HG03457 (cell line): Measurements from ENCODE around the gene POU2F3.
A peak's percentile ranks its signal among the peaks of the same experiment; 100 is the strongest.

Source experiments
- ATAC-seq: cut with Tn5 transposase; IDR thresholded peaks from one replicate; pipeline ENCODE4 v1.9.1; 2021; ENCODE audit warnings: moderate number of reproducible peaks; ENCODE audit not compliant: unreplicated experiment

The POU2F3 gene

GRCh38 chr11:120316880-120317688, 77.1 kb downstream of the POU2F3 start:
- ATAC-seq, result no peak

GRCh38 chr11:120317689-120318480, 77.9 kb downstream of the POU2F3 start:
- ATAC-seq, result no peak

- no peak for ATAC-seq
These were observed 79.0 kb downstream of the POU2F3 start for GRCh38 chr11:120318906-120319305.

- no peak for ATAC-seq
These were observed 85.2 kb downstream of the POU2F3 start, which contains the start of gene TLCD5 for GRCh38 chr11:120324932-120325810. Gene TLCD5, plus strand, starts transcription at chr11:120325299. Its CDS starts 2,143 bp downstream, at chr11:120327442.

DNA sequence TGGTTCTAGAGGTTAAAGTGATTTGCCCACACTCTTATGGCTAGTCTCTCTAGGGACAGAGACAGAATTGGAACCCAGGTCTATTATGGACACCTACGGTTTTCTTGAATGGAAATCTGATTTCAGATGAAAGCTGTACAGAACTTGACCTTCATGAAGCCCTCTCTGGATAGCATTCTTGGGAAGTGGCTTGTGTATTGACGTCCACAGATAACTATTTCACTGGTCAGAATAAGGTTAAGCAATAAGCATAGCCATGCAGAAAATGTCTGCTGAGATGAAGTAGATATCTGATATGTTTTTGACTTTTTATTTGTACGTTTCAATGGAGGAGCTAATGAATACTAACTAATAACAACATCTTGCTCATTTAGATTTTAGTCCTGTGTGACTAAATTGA, 86.3 kb downstream of the POU2F3 start:
- ATAC-seq, result no peak

GRCh38 chr11:120326845-120327281, 86.9 kb downstream of the POU2F3 start:
- no peak for ATAC-seq

- ATAC-seq, result no peak
These were observed 87.4 kb downstream of the POU2F3 start for GRCh38 chr11:120327311-120327710.

DNA sequence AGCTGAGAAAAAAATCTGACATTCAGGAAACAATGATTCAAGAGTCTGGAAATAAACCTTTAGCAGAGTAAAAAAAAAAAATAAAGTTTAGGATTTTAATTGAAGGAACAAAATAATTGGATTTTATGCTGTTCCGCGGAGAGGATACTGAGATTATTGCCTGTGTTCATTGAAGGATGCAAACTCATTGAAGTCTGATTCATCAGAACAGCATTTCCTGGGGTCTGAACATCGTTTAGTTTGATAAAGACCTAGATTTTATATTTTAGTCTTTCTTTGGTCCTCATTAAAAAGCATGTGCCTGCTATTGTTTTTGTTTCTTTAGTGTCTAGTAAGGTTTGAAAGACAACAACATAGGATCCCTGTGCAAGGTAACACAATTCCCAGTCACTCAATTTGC, 89.6 kb downstream of the POU2F3 start:
- ATAC-seq, result no peak

DNA sequence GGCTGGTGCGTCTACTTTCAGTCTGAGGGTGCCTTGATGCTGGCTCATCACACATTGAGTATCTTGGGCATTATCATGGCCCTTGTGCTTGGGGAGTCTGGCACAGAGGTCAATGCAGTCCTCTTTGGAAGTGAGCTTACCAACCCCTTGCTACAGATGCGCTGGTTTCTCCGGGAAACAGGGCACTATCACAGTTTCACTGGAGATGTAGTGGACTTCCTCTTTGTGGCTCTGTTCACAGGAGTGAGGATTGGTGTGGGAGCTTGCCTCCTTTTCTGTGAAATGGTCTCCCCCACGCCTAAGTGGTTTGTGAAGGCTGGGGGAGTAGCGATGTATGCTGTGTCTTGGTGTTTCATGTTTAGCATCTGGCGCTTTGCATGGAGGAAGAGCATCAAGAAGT, 90.1 kb downstream of the POU2F3 start:
- no peak for ATAC-seq

- ATAC-seq, result no peak
These were observed 91.5 kb downstream of the POU2F3 start for GRCh38 chr11:120331301-120331996.

- no peak for ATAC-seq
These were observed 93.1 kb downstream of the POU2F3 start for GRCh38 chr11:120332822-120333716.

DNA sequence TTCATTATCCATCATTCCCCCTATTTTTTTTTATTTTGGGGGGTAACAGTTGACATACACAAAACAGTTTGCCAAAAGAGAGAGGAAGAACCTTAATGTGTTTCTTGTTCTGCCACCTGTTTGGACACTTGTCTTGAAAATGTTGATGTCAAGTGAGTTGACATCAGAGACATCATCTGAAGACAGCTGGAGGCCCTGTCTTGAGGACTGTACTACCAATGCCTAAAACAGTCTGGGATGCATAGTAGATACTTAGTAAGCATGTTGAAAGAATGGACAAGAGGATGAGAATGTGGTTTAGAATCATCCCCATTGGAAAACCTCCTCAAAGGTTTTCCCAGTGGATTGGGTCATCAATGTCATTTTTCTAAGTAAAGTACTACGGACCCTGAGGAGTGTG, 93.9 kb downstream of the POU2F3 start:
- ATAC-seq, result no peak

- no peak for ATAC-seq
These were observed 94.4 kb downstream of the POU2F3 start for GRCh38 chr11:120334332-120334731.

GRCh38 chr11:120334894-120335462, 95.0 kb downstream of the POU2F3 start:
- no peak for ATAC-seq

- no peak for ATAC-seq
These were observed 95.6 kb downstream of the POU2F3 start for GRCh38 chr11:120335556-120335907.

DNA sequence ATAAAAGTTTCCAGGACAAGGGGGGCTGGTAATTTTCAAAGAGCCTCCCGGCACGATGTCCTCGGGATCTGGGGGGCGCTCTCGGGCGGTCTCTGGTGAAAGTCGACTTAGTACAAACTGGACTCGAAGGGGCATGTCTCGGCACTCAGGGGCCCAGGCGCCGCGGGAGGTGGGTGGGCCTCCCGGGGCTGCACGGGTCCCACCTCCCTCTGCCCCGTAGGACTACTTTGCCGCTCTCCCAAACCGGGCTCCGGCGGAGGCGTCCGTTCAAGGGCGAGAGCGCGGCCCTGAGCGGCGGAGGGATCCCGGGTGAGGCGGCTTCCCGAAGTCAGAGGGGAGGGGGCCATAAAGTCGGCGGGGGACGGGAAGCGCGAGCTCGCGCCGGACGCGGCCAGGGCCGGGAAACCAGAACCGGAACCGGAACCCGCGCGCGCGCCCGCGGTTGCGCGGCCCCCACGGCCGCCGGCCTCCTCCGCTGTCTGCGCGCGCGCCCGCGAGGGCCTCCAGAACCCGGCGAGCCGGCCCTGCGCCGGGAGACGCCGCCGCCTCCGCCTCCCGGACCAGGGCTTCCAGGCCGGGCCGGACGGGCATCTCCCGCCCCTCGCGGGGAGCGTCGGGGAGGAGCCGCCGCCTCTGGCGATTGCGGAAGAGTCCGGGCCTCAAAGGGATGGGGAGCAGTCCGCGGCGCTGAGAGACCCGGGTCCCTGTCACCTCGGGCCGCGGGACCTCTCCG, 96.1 kb downstream of the POU2F3 start, which contains the start of gene ARHGEF12:
TSS of gene ARHGEF12 (plus strand) at position 506 of the 733 bp plus-strand sequence. CDS start 831 bp downstream, outside the sequence.
- peak; percentile 45 for ATAC-seq

GRCh38 chr11:120336641-120337354, 96.9 kb downstream of the POU2F3 start:
- ATAC-seq, result no peak
